ENCODE results near the gene UBB.

UBB gene

GRCh38 chr17:16419074-16419928 lies 38.4 kb downstream of the UBB start:
- no peak for FAIRE-seq

DNA sequence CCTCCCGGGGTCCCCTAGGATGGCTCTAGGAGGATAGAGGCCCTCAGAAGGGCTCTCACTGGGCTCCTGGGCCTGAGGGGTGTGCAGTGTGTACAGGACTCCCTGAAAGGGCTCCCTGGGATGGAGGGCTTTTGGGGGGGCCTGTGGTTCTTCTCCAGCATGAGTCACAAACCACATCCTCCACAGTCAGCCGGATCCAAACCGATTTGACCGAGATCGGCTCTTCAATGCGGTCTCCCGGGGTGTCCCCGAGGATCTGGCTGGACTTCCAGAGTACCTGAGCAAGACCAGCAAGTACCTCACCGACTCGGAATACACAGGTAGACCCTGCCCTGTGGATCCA lies 39.0 kb downstream of the UBB start:
- FAIRE-seq: no peak

- no peak for FAIRE-seq
Measured at GRCh38 chr17:16422416-16422815, 41.5 kb downstream of the UBB start.

DNA sequence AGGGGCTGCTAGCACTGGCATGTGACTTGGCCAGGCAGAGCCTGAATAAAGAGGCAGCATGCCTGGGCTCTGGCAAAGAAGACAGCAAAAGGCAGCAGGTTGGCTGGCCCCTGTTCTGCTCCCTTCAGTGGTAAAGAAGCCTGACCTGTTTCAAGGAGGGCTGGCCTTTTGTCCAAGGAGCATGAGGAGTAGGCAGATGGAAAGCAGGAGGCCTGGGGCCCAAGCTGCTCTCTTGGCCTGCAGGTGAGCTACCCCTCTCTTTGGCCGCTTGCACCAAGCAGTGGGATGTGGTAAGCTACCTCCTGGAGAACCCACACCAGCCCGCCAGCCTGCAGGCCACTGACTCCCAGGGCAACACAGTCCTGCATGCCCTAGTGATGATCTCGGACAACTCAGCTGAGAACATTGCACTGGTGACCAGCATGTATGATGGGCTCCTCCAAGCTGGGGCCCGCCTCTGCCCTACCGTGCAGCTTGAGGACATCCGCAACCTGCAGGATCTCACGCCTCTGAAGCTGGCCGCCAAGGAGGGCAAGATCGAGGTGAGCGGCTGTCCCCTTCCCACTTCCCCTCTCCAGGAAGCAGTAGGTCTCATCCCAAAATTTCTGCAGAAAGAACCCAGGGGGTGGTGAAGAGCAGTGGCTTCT lies 42.5 kb downstream of the UBB start:
- no peak for FAIRE-seq

GRCh38 chr17:16425202-16425601 lies 44.3 kb downstream of the UBB start:
- FAIRE-seq: no peak

GRCh38 chr17:16425698-16426659 lies 45.1 kb downstream of the UBB start:
- FAIRE-seq: no peak

- FAIRE-seq: no peak
Measured at GRCh38 chr17:16427020-16427419, 46.1 kb downstream of the UBB start.

DNA sequence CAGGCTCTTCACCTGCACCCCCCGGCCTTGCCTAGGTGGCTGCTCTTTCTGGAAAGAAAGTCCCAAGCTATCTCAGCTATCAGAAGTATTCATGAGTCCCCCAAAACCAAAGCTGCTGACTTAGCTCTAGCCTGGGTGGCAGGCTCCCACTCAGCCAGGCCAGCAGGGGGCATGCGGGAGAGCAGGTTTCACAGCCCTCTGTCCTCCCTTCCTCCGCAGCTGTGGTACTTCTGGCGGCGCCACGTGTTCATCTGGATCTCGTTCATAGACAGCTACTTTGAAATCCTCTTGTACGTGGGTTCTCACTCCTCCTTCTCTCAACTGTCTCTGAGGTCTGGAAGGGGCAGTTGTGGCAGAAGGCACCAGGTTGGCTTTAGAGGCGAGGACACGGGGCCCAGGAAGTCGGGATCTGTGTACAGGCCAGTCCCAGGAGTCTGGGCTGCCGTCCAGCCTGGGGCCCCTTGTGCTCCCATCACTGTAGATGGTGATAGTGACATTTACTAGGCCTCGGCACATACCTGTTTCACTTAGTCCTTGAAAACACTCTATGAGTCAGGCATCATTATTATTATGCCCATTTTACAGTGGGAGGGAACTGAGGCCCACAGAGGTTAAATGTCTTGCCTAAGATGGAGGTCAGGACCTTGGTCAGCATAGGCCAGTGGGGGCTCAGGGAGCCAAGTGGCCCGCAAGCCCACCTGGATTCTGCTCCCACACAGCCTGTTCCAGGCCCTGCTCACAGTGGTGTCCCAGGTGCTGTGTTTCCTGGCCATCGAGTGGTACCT lies 47.4 kb downstream of the UBB start:
- FAIRE-seq: no peak

DNA sequence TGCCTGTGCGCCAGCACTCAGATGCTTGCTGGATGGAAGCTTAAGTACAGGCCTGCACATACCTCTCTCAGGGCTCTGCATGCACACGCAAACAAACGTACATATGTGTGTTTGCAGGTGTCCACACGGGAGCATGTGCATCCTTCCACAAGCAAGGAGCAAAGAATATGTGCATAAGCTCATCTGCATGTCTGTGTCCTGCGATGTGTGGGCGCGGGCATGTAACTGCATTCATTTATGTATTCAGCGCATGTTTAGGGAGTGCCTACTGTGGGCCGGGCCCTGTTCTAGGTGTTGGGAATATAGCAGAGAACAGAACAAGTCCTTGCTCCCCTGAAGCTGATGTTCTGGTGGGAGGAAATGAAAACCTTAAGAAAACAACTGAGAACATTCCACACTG lies 48.2 kb downstream of the UBB start:
- FAIRE-seq: no peak

GRCh38 chr17:16430650-16431049 lies 49.8 kb downstream of the UBB start:
- FAIRE-seq: no peak

DNA sequence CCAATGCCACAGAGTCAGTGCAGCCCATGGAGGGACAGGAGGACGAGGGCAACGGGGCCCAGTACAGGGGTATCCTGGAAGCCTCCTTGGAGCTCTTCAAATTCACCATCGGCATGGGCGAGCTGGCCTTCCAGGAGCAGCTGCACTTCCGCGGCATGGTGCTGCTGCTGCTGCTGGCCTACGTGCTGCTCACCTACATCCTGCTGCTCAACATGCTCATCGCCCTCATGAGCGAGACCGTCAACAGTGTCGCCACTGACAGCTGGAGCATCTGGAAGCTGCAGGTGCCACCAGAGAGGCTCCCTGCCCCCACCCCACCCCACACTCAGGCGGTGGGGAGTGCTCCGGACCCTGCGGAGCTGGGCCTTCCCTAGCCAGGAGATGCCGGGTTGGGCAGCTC lies 51.1 kb downstream of the UBB start:
- no peak for FAIRE-seq

Data from A204.1 (cell line).